ENCODE data around the gene B9D2.
A peak's percentile ranks its signal among the peaks of the same experiment; 100 is the strongest.

The B9D2 gene

GRCh38 chr19:41366089-41366488 is 2.1 kb upstream of the B9D2 start:
- POLR2A ChIA-PET, result interaction anchor here (3.8 to 4.7 kb wide), 2 partner anchors 13 to 14 kb away, joined by 64 to 73 read pairs; partner anchors contain the start of gene TMEM91
- H3K36me3 ChIP-seq (ENCODE audit: control insufficient read depth in 2 of 2, insufficient read depth in 1 of 2, low read length in 2 of 2), result no peaks in the 10 kb centered on the region; a peak in 1 of 3 replicates
- CTCF ChIA-PET, result interaction anchor here (0.6 to 5.3 kb wide), 5 partner anchors 10 to 471 kb away, joined by 3 to 64 read pairs (median 3); partner anchors contain the start of genes TGFB1 and TMEM91
- TF ChIP-seq ZNF23 (tag by site-specific recombination; IDR thresholded peaks at IDR 0.05; ENCODE audit: borderline replicate concordance) (no peak), ZNF140 (tag by site-specific recombination; IDR thresholded peaks at IDR 0.05) (no peak), ZNF112 (tag by site-specific recombination; IDR thresholded peaks at IDR 0.05) (no peak), YY2 (tag by site-specific recombination; IDR thresholded peaks at IDR 0.05) (peak; percentile 25; the same call in 1 of the 2 replicates), PRDM4 (tag by site-specific recombination; IDR thresholded peaks at IDR 0.05) (no peak), ZSCAN23 (tag by site-specific recombination; IDR thresholded peaks at IDR 0.05) (no peak), IKZF3 (tag by site-specific recombination; IDR thresholded peaks at IDR 0.05) (no peak)
- no peak overlapping the region for H3K27ac ChIP-seq (ENCODE audit: extremely low read depth, low read depth, low read length)
- 0 out of 2 replicates have a peak, but pooled peaks cover 5% of the 10 kb centered on the region for H3K4me1 ChIP-seq (ENCODE audit: control insufficient read depth, insufficient read depth, low read length)
- no peak overlapping the region for H3K4me3 ChIP-seq (ENCODE audit: low read depth, low read length)
- H3K9me3 ChIP-seq (ENCODE audit: control insufficient read depth, insufficient read depth, low read depth, low read length), result no peaks in the 10 kb centered on the region

GRCh38 chr19:41364524-41365391 is 809 bp upstream of the B9D2 start:
- Histone ChIP-seq H3K4me3 (ENCODE audit: low read depth, low read length) (peak overlapping the region; percentile 72), H3K27ac (ENCODE audit: extremely low read depth, low read depth, low read length) (peak overlapping the region; percentile 74), H3K9me3 (ENCODE audit: control insufficient read depth, insufficient read depth, low read depth, low read length) (no peaks in the 10 kb centered on the region), H3K4me1 (ENCODE audit: control insufficient read depth, insufficient read depth, low read length) (0 out of 2 replicates have a peak, but pooled peaks cover 5% of the 10 kb centered on the region), H3K36me3 (ENCODE audit: control insufficient read depth in 2 of 2, insufficient read depth in 1 of 2, low read length in 2 of 2) (no peaks in the 10 kb centered on the region; a peak in 1 of 3 replicates)
- ChIA-PET CTCF (interaction anchor here (0.5 to 5.3 kb wide), 12 partner anchors 11 to 816 kb away, joined by 3 to 64 read pairs (median 4); partner anchors contain the start of genes TGFB1 and TMEM91), POLR2A (interaction anchor here (0.5 to 4.7 kb wide), 19 partner anchors 8 to 893 kb away, joined by 3 to 73 read pairs (median 8); partner anchors contain the start of genes DMAC2, ERICH4, HNRNPUL1 and RAB4B)
- TF ChIP-seq GLI4 (tag by site-specific recombination; IDR thresholded peaks at IDR 0.05) (no peak), ZNF658 (tag by site-specific recombination; IDR thresholded peaks at IDR 0.05) (no peak), SP2 (tag by site-specific recombination; IDR thresholded peaks at IDR 0.05) (peak; percentile 63), ZNF112 (tag by site-specific recombination; IDR thresholded peaks at IDR 0.05) (no peak), ZFP69B (tag by site-specific recombination; IDR thresholded peaks at IDR 0.05) (0 out of 2 replicates have a peak, but pooled peaks have one; percentile 8), ELK4 (IDR thresholded peaks at IDR 0.05; ENCODE audit: borderline replicate concordance, low read depth, low read length) (no peak), ZNF175 (tag by site-specific recombination; IDR thresholded peaks at IDR 0.05) (no peak), ZNF426 (tag by site-specific recombination; IDR thresholded peaks at IDR 0.05) (no peak), KLF8 (tag by site-specific recombination; IDR thresholded peaks at IDR 0.05) (no peak), ZBTB8A (tag by site-specific recombination; IDR thresholded peaks at IDR 0.05) (no peak), ZBTB17 (tag by site-specific recombination; IDR thresholded peaks at IDR 0.05) (no peak), ZNF571 (tag by site-specific recombination; IDR thresholded peaks at IDR 0.05) (no peak)
- TF ChIP-seq, protein P1, sequence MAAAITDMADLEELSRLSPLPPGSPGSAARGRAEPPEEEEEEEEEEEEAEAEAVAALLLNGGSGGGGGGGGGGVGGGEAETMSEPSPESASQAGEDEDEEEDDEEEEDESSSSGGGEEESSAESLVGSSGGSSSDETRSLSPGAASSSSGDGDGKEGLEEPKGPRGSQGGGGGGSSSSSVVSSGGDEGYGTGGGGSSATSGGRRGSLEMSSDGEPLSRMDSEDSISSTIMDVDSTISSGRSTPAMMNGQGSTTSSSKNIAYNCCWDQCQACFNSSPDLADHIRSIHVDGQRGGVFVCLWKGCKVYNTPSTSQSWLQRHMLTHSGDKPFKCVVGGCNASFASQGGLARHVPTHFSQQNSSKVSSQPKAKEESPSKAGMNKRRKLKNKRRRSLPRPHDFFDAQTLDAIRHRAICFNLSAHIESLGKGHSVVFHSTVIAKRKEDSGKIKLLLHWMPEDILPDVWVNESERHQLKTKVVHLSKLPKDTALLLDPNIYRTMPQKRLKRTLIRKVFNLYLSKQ (tag by site-specific recombination; IDR thresholded peaks at IDR 0.05; ENCODE audit: borderline replicate concordance), result no peak
- TF ChIP-seq, protein P2, sequence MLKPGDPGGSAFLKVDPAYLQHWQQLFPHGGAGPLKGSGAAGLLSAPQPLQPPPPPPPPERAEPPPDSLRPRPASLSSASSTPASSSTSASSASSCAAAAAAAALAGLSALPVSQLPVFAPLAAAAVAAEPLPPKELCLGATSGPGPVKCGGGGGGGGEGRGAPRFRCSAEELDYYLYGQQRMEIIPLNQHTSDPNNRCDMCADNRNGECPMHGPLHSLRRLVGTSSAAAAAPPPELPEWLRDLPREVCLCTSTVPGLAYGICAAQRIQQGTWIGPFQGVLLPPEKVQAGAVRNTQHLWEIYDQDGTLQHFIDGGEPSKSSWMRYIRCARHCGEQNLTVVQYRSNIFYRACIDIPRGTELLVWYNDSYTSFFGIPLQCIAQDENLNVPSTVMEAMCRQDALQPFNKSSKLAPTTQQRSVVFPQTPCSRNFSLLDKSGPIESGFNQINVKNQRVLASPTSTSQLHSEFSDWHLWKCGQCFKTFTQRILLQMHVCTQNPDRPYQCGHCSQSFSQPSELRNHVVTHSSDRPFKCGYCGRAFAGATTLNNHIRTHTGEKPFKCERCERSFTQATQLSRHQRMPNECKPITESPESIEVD (tag by site-specific recombination; IDR thresholded peaks at IDR 0.05), result no peak
- TF ChIP-seq, protein P3, sequence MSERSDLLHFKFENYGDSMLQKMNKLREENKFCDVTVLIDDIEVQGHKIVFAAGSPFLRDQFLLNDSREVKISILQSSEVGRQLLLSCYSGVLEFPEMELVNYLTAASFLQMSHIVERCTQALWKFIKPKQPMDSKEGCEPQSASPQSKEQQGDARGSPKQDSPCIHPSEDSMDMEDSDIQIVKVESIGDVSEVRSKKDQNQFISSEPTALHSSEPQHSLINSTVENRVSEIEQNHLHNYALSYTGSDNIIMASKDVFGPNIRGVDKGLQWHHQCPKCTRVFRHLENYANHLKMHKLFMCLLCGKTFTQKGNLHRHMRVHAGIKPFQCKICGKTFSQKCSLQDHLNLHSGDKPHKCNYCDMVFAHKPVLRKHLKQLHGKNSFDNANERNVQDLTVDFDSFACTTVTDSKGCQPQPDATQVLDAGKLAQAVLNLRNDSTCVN (tag by site-specific recombination; optimal IDR thresholded peaks at IDR 0.05), result no peak
